ENCODE measurements around the gene GH2. TPM values are rescaled to one million over a fixed set of nuclear protein-coding genes. Genes with fewer than 3 reads are reported as not detected.
"Not testable (repeated sequence)": the region's sequence is repeated elsewhere in the genome, so short reads cannot be mapped to it uniquely, and the experiment has no call there.

Gene GH2
- polyA plus RNA-seq, 4 donors, result not detected

GRCh38 chr17:63925615-63926014 lies 43.9 kb upstream of the GH2 start:
- no peak for FAIRE-seq
- 66 to 75% (median 72%) methylated on average over 4 to 5 of the region's 5 CpGs for WGBS, 3 donors
- no peak overlapping the region for H3K27ac ChIP-seq (ENCODE audit: low read depth in 1 of 3, low read length in 2 of 3)
- no peaks in the 10 kb centered on the region for H3K4me1 ChIP-seq (ENCODE audit: control insufficient read depth in 3 of 3, insufficient read depth in 2 of 3, low read depth in 1 of 3, low read length in 2 of 3)
- H3K4me3 ChIP-seq (ENCODE audit: low read depth in 1 of 3, low read length in 3 of 3), result no peak overlapping the region
- H3K36me3 ChIP-seq (ENCODE audit: control insufficient read depth in 3 of 3, insufficient read depth in 2 of 3, low read depth in 1 of 3, low read length in 3 of 3), result no peaks in the 10 kb centered on the region
- no peaks in the 10 kb centered on the region for H3K9me3 ChIP-seq (ENCODE audit: control insufficient read depth in 2 of 2, insufficient read depth in 1 of 2, low read depth in 1 of 2, low read length in 1 of 2)
- no peaks in the 10 kb centered on the region for H3K27me3 ChIP-seq (ENCODE audit: control insufficient read depth in 3 of 3, insufficient read depth in 3 of 3, low read length in 3 of 3)
- no peak for DNase-seq

- H3K4me1 ChIP-seq (ENCODE audit: control insufficient read depth in 3 of 3, insufficient read depth in 2 of 3, low read depth in 1 of 3, low read length in 2 of 3); FAIRE-seq; H3K27ac ChIP-seq (ENCODE audit: low read depth in 1 of 3, low read length in 2 of 3): not testable (repeated sequence)
These were observed 40.7 kb upstream of the GH2 start for GRCh38 chr17:63922402-63922801.

GRCh38 chr17:63920779-63921178 lies 39.0 kb upstream of the GH2 start:
- not testable (repeated sequence) for H3K36me3 ChIP-seq (ENCODE audit: control insufficient read depth in 3 of 3, insufficient read depth in 2 of 3, low read depth in 1 of 3, low read length in 3 of 3); H3K4me3 ChIP-seq (ENCODE audit: low read depth in 1 of 3, low read length in 3 of 3); H3K4me1 ChIP-seq (ENCODE audit: control insufficient read depth in 3 of 3, insufficient read depth in 2 of 3, low read depth in 1 of 3, low read length in 2 of 3); DNase-seq; H3K9me3 ChIP-seq (ENCODE audit: control insufficient read depth in 2 of 2, insufficient read depth in 1 of 2, low read depth in 1 of 2, low read length in 1 of 2); H3K27ac ChIP-seq (ENCODE audit: low read depth in 1 of 3, low read length in 2 of 3); FAIRE-seq
- WGBS, 3 donors, result 83 to 87% (median 84%) methylated on average over 5 of the region's 5 CpGs
- peaks cover 0 to 14% (median 0%) of the 10 kb centered on the region in 3 donors for H3K27me3 ChIP-seq (ENCODE audit: control insufficient read depth in 3 of 3, insufficient read depth in 3 of 3, low read length in 3 of 3)

More at GRCh38 chr17:63922402-63922801, 40.7 kb upstream of the GH2 start:
- H3K36me3 ChIP-seq (ENCODE audit: control insufficient read depth in 3 of 3, insufficient read depth in 2 of 3, low read depth in 1 of 3, low read length in 3 of 3); DNase-seq; H3K4me3 ChIP-seq (ENCODE audit: low read depth in 1 of 3, low read length in 3 of 3); H3K9me3 ChIP-seq (ENCODE audit: control insufficient read depth in 2 of 2, insufficient read depth in 1 of 2, low read depth in 1 of 2, low read length in 1 of 2): not testable (repeated sequence)
- 72 to 81% (median 74%) methylated on average over 9 of the region's 9 CpGs for WGBS, 3 donors
- peaks cover 0 to 14% (median 0%) of the 10 kb centered on the region in 3 donors for H3K27me3 ChIP-seq (ENCODE audit: control insufficient read depth in 3 of 3, insufficient read depth in 3 of 3, low read length in 3 of 3)

- H3K36me3 ChIP-seq (ENCODE audit: control insufficient read depth in 3 of 3, insufficient read depth in 2 of 3, low read depth in 1 of 3, low read length in 3 of 3); H3K27ac ChIP-seq (ENCODE audit: low read depth in 1 of 3, low read length in 2 of 3); H3K9me3 ChIP-seq (ENCODE audit: control insufficient read depth in 2 of 2, insufficient read depth in 1 of 2, low read depth in 1 of 2, low read length in 1 of 2); H3K4me3 ChIP-seq (ENCODE audit: low read depth in 1 of 3, low read length in 3 of 3); FAIRE-seq; H3K4me1 ChIP-seq (ENCODE audit: control insufficient read depth in 3 of 3, insufficient read depth in 2 of 3, low read depth in 1 of 3, low read length in 2 of 3); DNase-seq: not testable (repeated sequence)
- WGBS, 3 donors, result 70 to 86% (median 80%) methylated on average over 6 of the region's 6 CpGs
- H3K27me3 ChIP-seq (ENCODE audit: control insufficient read depth in 3 of 3, insufficient read depth in 3 of 3, low read length in 3 of 3), result peaks cover 0 to 14% (median 0%) of the 10 kb centered on the region in 3 donors
These were observed 38.3 kb upstream of the GH2 start for GRCh38 chr17:63920050-63920449.

DNA sequence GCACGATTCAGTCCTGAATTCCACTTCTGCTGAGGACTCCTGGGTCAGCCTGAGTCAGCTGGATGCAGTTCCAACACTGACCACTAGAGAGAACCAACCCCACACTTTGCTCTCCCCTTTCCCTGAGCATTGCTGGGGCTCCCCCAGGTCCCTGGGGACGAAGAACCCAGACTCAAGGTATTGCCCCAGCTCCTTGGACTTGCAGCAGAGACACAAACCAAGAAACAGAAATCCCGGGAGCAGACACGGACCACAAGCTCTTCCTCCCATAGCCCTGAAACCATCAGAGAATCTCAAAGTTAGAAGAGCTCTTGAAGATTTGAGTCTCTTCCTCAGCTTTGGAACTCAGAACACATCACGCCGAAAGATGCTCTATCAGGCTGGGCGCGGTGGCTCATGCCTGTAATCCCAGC lies 37.6 kb upstream of the GH2 start:
- DNase-seq (peak; percentile 66 to 78), FAIRE-seq (no peak)
- Histone ChIP-seq H3K9me3 (ENCODE audit: control insufficient read depth in 2 of 2, insufficient read depth in 1 of 2, low read depth in 1 of 2, low read length in 1 of 2) (no peaks in the 10 kb centered on the region), H3K4me3 (ENCODE audit: low read depth in 1 of 3, low read length in 3 of 3) (no peak overlapping the region), H3K4me1 (ENCODE audit: control insufficient read depth in 3 of 3, insufficient read depth in 2 of 3, low read depth in 1 of 3, low read length in 2 of 3) (no peaks in the 10 kb centered on the region), H3K36me3 (ENCODE audit: control insufficient read depth in 3 of 3, insufficient read depth in 2 of 3, low read depth in 1 of 3, low read length in 3 of 3) (no peaks in the 10 kb centered on the region), H3K27me3 (ENCODE audit: control insufficient read depth in 3 of 3, insufficient read depth in 3 of 3, low read length in 3 of 3) (peaks cover 0 to 14% (median 0%) of the 10 kb centered on the region in 3 donors), H3K27ac (ENCODE audit: low read depth in 1 of 3, low read length in 2 of 3) (no peak overlapping the region)
- 37 to 46% (median 42%) methylated on average over 8 of the region's 8 CpGs for WGBS, 3 donors

DNA sequence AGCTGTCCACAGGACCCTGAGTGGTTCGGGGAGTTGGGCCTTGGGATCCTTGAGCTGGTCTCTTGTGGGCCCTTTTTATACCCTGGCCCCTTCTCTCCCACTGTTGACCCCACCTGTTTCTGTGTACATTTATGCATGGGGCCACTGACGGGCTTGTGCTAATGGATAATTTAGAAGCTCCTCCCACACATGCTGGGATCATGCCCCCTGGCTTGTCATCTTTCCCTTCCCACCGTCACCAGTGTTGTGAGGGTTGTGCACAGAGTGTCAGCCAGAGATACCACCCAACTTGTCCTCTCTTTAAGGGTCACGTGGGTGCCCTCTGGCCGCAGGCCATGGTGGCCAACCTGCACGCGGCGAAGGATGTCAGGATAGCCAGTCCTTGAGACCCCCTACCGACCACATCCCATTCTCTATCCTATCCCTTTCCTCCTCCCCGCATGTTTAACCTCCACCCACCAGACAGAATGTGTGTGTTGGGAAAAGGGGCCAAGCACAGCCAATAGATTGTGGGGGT lies 37.1 kb upstream of the GH2 start, which contains the start of gene GH1:
GH1 (minus strand) TSS at position 51 of the 517 bp plus-strand sequence. CDS start 63 bp downstream, outside the sequence.
- DNase-seq; FAIRE-seq; H3K27ac ChIP-seq (ENCODE audit: low read depth in 1 of 3, low read length in 2 of 3); H3K36me3 ChIP-seq (ENCODE audit: control insufficient read depth in 3 of 3, insufficient read depth in 2 of 3, low read depth in 1 of 3, low read length in 3 of 3); H3K9me3 ChIP-seq (ENCODE audit: control insufficient read depth in 2 of 2, insufficient read depth in 1 of 2, low read depth in 1 of 2, low read length in 1 of 2); H3K4me1 ChIP-seq (ENCODE audit: control insufficient read depth in 3 of 3, insufficient read depth in 2 of 3, low read depth in 1 of 3, low read length in 2 of 3); H3K4me3 ChIP-seq (ENCODE audit: low read depth in 1 of 3, low read length in 3 of 3): not testable (repeated sequence)
- peaks cover 0 to 14% (median 0%) of the 10 kb centered on the region in 3 donors for H3K27me3 ChIP-seq (ENCODE audit: control insufficient read depth in 3 of 3, insufficient read depth in 3 of 3, low read length in 3 of 3)
- 51 to 59% (median 57%) methylated on average over 9 to 10 of the region's 10 CpGs for WGBS, 3 donors

DNA sequence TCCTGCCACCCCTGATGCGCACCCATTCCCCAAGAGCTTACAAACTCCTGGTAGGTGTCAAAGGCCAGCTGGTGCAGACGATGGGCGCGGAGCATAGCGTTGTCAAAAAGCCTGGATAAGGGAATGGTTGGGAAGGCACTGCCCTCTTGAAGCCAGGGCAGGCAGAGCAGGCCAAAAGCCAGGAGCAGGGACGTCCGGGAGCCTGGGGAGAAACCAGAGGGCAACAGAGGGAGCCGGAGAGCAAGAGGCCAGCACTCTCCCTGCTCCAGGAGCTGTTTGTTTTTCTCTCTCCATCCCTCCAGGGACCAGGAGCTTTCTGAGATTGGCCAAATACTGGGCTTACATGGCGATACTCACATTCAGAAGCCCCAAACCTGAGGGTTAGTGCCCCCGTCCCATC lies 36.6 kb upstream of the GH2 start:
- Histone ChIP-seq H3K27me3 (ENCODE audit: control insufficient read depth in 3 of 3, insufficient read depth in 3 of 3, low read length in 3 of 3) (peaks cover 0 to 14% (median 0%) of the 10 kb centered on the region in 3 donors), H3K27ac (ENCODE audit: low read depth in 1 of 3, low read length in 2 of 3) (no peak overlapping the region), H3K9me3 (ENCODE audit: control insufficient read depth in 2 of 2, insufficient read depth in 1 of 2, low read depth in 1 of 2, low read length in 1 of 2) (no peaks in the 10 kb centered on the region), H3K4me3 (ENCODE audit: low read depth in 1 of 3, low read length in 3 of 3) (no peak overlapping the region), H3K4me1 (ENCODE audit: control insufficient read depth in 3 of 3, insufficient read depth in 2 of 3, low read depth in 1 of 3, low read length in 2 of 3) (no peaks in the 10 kb centered on the region), H3K36me3 (ENCODE audit: control insufficient read depth in 3 of 3, insufficient read depth in 2 of 3, low read depth in 1 of 3, low read length in 3 of 3) (no peaks in the 10 kb centered on the region)
- FAIRE-seq (no peak), DNase-seq (no peak)
- WGBS, 3 donors, result 48 to 57% (median 55%) methylated on average over 10 of the region's 10 CpGs

DNA sequence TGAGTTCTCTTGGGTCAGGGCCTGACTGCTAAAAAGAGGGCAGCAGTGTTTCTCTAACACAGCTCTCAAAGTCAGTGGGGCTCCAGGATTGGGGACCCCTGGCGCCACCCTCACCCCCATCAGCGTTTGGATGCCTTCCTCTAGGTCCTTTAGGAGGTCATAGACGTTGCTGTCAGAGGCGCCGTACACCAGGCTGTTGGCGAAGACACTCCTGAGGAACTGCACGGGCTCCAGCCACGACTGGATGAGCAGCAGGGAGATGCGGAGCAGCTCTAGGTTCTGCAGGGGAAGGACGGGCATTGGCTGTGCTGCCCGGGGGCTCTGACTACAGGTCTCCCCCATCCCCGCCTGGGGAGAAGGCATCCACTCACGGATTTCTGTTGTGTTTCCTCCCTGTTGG lies 35.9 kb upstream of the GH2 start:
- FAIRE-seq, result no peak
- Histone ChIP-seq H3K4me1 (ENCODE audit: control insufficient read depth in 3 of 3, insufficient read depth in 2 of 3, low read depth in 1 of 3, low read length in 2 of 3) (no peaks in the 10 kb centered on the region), H3K36me3 (ENCODE audit: control insufficient read depth in 3 of 3, insufficient read depth in 2 of 3, low read depth in 1 of 3, low read length in 3 of 3) (no peaks in the 10 kb centered on the region), H3K27me3 (ENCODE audit: control insufficient read depth in 3 of 3, insufficient read depth in 3 of 3, low read length in 3 of 3) (peaks cover 0 to 14% (median 0%) of the 10 kb centered on the region in 3 donors), H3K27ac (ENCODE audit: low read depth in 1 of 3, low read length in 2 of 3) (no peak overlapping the region), H3K9me3 (ENCODE audit: control insufficient read depth in 2 of 2, insufficient read depth in 1 of 2, low read depth in 1 of 2, low read length in 1 of 2) (no peaks in the 10 kb centered on the region), H3K4me3 (ENCODE audit: low read depth in 1 of 3, low read length in 3 of 3) (no peak overlapping the region)
- DNase-seq, result no peak
- WGBS, 3 donors, result 70 to 82% (median 74%) methylated on average over 13 of the region's 13 CpGs

DNA sequence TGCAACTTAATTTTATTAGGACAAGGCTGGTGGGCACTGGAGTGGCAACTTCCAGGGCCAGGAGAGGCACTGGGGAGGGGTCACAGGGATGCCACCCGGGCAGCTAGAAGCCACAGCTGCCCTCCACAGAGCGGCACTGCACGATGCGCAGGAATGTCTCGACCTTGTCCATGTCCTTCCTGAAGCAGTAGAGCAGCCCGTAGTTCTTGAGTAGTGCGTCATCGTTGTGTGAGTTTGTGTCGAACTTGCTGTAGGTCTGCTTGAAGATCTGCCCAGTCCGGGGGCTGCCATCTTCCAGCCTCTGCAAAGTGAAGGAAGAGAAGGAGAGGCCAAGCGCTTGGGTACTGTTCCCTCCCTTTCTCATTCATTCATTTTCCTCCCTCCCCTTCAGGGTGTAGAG lies 35.5 kb upstream of the GH2 start:
- not testable (repeated sequence) for FAIRE-seq; H3K27ac ChIP-seq (ENCODE audit: low read depth in 1 of 3, low read length in 2 of 3); DNase-seq; H3K9me3 ChIP-seq (ENCODE audit: control insufficient read depth in 2 of 2, insufficient read depth in 1 of 2, low read depth in 1 of 2, low read length in 1 of 2); H3K4me1 ChIP-seq (ENCODE audit: control insufficient read depth in 3 of 3, insufficient read depth in 2 of 3, low read depth in 1 of 3, low read length in 2 of 3); H3K4me3 ChIP-seq (ENCODE audit: low read depth in 1 of 3, low read length in 3 of 3); H3K36me3 ChIP-seq (ENCODE audit: control insufficient read depth in 3 of 3, insufficient read depth in 2 of 3, low read depth in 1 of 3, low read length in 3 of 3)
- peaks cover 0 to 14% (median 0%) of the 10 kb centered on the region in 3 donors for H3K27me3 ChIP-seq (ENCODE audit: control insufficient read depth in 3 of 3, insufficient read depth in 3 of 3, low read length in 3 of 3)
- 81 to 88% (median 83%) methylated on average over 8 to 11 of the region's 11 CpGs for WGBS, 3 donors

All from small intestine (tissue), 7 donors.